HG03025 (cell line): Measurements from ENCODE around the gene WFIKKN2.
"Not testable (repeated sequence)": the region's sequence is repeated elsewhere in the genome, so short reads cannot be mapped to it uniquely, and the experiment has no call there.

Source experiments
- ATAC-seq: cut with Tn5 transposase; IDR thresholded peaks from one replicate; pipeline ENCODE4 v1.9.1; 2021; ENCODE audit warnings: mild to moderate bottlenecking, moderate library complexity; ENCODE audit not compliant: unreplicated experiment, low FRiP score

The WFIKKN2 gene

DNA sequence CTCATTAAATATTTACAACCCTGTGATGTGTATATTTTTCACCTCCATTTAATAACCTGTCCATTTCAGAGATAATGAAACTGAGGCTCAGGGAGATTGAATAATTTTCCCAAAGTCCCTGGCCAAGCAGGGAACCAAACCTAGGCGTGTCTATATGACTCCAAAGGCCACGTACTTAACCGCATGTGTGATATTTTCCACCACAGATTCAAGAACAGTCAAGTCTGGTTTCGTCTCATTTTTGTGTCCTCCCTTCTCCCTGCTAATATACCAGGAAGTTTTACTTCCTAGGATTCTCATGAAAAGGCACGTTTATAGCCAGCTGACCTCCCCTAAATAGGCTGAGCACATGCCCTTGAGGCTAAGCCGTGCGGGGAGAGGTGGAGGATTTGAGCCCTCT is 15.3 kb downstream of the WFIKKN2 start:
- no peak for ATAC-seq

DNA sequence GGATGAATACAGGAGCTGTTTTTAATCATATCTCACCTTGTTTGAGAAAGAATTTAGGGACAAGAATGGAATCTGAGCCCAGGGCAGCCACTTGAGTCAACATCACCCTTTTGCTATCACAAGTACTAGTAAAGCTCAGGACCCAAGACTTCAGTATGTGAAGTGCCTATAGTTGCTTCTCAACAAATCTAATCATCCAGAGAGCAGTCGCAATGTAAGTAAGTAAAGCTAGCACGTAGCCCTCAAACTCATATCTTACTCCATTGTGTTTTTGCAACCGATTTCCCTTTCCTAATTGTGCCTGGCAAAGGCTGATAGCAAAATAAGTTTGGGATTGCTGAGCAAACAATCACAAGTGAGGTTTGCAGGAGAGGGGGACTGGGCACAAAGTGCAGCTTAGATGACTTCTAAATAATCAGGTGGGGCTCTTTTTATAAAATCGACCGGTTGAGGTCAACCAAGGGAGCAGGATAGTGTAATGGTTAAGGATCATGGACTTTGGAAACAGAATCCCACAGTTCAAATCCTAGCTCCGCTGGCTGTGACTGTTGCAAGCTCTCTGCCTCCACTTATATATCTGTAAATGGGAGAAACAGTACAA is 17.7 kb downstream of the WFIKKN2 start:
- no peak for ATAC-seq

DNA sequence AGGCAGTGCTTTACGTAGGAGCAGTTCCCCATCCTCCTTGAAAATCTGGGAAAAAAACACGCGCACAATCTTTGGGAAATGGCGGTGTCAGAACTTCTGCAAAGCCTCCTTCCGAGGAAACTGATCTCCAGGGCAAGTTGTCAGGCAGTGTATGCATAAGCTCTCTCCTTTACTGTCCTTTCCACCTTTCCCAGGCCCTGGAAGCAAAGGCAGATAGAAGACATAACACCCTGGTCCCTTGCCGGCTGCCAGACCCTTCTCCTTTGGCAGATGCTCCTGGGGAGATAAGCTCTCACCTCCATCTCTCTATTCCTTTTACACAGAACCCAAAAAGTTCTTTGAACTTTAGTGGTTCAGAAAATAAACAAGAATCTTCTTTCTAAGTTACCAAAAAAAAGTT is 18.4 kb downstream of the WFIKKN2 start:
- ATAC-seq, result no peak

DNA sequence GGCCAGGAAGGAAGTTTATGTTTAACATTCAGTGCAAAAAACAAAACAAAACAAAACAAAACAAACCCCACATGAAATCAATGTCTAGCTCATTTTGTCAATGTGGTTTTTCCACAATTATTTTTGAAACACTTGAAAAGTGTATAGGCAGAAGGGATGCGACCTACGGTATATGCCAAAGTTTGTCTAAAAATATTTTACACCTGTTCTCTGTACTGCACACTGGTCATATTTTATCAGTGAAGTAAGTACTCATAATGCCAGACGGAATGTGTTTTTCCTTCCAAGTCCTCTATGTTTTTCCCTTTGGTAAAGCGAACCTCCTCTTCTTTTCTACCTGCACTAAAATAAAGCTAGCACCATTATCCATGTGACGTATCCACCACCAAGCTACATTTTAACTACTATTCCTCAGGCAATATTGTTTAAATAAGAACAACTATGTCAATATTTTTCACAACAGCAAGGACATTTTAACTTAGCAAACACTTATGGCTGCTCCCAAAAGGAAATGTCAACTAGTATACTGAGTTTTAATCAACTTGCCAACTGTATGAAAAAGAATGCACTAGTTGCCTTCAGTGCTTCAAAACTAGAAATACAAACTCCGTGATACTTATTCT is 20.4 kb downstream of the WFIKKN2 start:
- ATAC-seq, result no peak

DNA sequence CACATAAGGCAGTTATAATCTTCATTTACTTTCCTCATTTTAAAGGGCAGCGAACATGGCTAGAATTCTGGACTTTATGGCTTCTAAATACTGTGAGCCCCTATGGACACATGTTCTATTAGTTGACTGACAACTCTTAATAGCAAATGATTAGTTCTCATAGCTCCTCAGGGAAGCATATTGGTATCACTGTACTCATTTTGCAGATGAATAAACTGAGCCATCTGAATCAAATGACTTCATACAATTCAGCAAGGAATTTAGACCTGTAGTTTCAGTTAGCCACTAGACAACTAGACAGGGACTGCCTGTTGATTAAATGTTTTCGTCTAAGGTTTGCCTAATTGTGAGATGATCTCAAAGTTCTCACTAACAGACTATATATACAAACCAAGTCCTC is 21.0 kb downstream of the WFIKKN2 start:
- ATAC-seq, result no peak

DNA sequence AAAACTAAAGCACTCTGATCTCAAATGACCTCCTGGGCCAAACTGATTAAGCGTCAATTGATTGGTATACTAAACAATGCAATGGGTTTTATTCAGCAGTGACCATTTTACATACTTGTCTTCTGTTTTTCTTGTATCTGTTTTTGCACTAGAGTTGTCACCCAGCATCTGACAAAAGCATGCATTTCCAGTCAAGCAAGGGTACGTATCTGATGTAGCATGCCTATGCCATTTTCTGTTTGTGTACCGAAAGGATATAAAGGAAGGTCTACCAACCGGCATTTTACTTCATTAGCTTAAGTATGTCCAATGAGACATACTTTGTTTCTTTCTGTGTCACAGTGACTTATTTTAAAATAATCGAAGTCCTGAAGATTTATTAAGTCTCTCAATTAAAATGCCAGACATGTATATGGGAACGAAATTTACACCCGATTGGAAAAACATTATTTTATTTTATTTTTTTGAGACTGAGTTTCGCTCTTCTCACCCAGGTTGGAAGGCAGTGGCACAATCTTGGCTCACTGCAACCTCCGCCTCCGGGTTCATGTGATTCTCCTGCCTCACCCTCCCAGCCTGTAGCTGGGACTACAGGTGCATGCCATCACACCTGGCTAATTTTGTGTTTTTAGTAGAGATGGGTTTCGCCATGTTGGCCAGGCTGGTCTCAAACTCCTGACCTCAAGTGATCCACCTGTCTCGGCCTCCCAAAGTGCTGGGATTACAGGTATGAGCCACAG is 23.3 kb downstream of the WFIKKN2 start:
- ATAC-seq, result no peak

DNA sequence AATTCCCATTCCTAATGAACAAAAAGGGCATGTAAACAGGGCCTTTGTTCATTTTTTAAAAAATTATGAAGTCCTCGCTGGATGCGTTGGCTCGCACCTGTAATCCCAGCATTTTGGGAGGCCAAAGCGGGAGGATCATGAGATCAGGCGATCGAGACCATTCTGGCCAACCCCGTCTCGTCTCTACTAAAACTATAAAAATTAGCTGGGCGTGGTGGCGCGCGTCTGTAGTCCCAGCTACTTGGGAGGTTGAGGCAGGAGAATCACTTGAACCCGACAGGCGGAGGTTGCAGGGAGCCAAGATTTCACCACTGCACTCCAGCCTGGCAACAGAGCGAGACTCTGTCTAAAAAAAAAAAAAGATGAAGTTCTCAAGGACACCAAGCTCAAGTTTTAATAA is 24.3 kb downstream of the WFIKKN2 start:
- not testable (repeated sequence) for ATAC-seq

DNA sequence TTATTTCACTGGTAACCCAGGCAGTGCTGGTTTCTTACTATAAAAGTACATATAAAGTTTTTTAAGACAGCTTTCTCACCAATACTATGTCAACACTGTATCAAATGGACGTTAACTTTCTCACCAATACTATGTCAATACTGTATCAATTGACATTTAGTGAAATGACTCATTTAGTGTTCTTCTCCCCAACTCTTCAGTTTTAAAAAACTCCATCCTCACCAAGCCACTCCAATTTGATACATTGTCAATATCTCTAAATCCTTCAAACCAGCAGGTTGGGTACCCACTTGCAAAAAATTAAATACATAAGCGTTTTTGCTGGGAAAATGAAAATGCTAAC is 25.9 kb downstream of the WFIKKN2 start:
- ATAC-seq, result no peak

DNA sequence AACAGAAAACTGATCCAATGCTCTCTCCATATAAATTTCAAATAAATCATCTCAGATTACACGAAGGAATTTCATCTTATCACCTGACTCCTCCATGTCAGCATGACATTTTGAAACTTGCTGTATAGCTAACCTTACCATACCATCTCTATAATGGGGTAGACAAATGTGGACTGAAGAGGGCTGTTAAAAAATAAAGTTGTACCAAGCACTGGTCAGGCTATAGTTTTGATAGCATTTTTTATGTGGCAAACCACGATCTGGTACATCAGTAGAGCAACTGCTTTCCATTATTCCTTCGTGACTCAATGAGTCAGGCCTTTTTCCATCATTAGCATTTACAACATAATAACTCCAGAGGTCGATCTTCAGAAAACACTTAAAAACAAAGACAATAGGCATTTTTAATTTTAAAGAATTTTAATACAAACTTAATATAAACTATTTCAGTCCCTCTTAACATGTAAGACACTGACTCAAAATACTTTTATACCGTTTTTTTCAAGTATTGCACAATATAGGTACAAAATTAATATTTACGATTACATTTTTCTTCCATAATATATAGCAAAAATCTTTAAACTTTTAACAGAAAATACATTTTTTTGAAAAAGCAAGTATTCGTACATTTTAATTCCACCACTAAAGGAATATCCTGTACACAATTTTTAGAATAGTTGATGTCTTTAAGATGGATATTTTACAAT is 26.6 kb downstream of the WFIKKN2 start:
- ATAC-seq, result no peak

DNA sequence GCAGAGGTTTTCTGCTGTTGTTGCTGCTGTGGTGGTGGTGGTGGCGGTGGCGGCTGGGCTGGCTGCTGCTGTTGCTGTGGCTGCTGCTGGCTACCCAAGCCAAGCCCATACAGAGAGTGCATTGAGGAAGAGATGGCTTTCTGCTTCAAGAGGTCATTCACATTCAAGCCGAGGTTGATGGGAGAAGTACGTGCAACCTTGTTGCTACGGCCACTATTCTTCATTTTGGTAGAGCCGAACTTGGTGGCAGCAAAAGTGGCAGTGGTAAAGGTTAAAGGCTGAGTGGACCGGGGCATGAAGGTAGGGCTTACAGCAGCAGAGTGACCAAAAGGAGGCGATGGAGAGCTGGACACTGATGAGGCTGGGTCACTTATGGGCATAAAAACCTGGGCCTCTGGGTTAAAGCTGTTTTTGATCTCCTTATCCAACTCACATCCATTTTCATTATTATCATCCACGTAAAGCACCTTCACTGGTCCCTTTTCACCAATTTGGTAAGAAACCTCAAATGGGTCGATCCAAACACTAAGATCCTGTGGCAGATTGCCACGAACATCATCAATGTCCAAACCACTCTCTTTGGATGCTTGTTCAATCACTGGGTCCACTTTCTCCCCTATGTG is 27.9 kb downstream of the WFIKKN2 start:
- ATAC-seq, result no peak

DNA sequence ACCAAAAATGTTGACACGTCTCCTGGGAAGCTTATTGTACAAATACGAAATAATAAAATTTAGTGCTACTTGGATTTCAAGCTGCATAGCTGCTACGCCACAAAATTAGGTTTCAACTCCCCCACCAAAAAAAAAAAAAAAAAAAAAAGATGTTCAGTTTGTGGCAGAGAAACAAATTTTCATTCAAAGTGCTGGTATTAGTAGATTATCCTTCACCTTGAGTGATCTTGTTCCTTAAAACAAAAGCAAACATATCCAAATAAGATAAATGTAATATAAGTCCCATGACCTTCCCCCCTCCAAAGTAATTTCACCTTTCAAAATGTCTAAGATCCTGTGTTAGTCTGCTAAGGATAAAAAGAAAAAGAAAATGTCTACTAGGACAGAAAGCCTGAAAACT is 28.5 kb downstream of the WFIKKN2 start:
- no peak for ATAC-seq

DNA sequence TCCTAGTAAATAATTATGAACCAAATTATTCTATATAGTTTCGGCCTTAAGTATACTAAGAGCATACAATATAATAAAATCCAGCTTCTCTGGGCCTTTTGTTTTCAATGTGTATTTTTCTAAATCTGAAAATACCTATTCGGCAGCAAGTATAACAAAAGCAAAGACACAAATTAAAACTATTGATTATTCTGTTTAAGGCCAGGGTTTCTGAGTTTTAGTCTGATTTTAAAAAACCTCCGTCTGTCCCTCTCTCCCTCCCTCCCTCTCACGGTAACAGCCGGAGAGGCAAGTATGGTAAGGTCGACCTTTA is 29.3 kb downstream of the WFIKKN2 start:
- no peak for ATAC-seq

DNA sequence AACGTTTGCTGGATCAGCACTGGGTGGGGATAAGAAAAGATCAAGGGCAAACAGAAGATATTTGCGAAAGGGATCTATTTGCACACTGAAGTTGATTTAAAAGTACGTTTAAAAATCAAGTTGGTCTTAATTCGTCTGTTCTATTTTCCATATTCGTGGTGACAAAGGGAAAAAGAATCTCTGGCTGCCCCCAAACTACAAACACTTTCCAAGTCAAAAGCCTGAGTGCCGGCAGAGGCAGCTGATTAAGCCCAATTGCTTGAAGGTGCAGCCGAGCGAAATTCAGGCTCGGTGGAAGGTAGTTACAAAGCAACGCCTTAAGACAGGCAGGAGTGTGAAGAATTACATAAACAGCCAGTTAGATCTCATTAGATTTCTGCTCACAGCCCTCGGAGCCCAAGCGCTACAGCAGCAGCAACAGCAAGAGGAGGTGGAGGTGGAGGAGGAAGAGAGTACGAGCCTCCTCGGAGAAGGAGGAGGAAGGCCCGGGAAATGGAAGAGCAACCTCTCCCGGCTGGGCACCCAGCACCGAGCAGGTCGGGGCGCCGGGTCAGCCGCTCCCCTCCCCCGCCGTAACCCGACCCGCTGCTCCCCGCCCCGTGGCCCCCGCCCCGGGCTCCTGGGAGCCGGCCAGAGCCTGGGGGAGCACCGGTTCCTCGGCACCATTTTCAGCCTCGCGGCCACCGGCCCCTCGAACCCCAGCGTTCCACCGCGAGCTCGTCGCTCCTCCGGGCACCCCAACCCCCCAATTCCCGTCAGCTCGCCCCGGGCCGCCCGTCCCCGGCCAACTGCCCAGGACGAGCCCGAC is 29.9 kb downstream of the WFIKKN2 start:
- peak; percentile 27 for ATAC-seq

DNA sequence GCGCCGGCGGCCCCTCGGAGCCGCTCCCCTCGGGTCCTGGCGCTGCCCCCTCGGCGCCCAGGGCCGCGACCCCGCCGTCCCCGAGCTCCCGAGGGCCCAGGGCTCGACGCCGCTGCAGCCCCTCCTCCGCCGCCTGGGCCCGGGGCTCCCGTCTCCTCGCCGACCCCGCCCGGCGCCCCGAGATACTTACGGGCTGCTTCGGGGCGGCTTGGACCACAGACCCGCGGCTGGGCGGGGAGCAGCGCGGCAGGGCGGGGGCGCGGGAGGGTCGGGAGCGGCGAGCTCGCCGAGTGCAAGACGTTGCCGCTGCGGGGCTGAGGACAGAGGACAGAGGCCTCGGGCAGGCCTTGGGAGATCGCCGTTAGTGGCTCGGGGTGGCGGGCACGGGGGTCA is 30.5 kb downstream of the WFIKKN2 start:
- ATAC-seq, result no peak

DNA sequence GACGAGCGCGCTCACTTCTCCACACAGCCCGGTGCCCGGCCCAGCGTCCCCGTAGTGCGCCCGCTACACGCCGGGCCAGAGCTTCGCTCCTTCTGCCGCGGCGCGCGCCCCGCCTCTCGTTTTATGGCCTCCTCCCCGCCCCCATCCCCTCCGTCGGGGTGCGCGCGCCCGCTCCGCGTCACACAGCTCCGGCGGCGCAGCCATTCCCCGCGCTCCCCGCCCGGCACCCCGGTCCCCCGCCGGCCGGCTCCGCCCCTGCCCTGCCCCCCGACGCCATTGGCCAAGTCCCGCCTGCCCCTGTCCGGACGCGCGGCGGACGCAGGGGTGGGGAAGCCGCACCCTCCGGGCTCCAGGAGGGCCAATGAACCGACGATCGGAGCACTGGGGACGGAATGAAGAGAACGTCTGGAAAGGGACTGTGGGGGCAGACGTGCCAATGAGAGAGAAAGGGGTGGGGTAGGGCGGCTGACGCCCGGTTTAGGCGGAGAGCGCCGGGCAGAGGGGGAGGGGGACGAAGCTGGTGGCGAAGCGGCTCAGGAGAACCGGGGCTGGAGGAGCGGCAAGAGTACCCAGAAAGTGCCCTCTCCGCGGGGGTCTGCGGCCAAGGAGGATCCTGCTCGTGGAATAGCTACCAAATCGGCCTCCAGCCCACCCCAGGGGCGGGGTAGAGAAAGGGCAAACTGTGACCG is 31.0 kb downstream of the WFIKKN2 start, which contains the start of gene TOB1:
TOB1 (minus strand) TSS at position 94 of the 689 bp plus-strand sequence. CDS start 2,337 bp downstream, outside the sequence.
- peak; percentile 59 for ATAC-seq

DNA sequence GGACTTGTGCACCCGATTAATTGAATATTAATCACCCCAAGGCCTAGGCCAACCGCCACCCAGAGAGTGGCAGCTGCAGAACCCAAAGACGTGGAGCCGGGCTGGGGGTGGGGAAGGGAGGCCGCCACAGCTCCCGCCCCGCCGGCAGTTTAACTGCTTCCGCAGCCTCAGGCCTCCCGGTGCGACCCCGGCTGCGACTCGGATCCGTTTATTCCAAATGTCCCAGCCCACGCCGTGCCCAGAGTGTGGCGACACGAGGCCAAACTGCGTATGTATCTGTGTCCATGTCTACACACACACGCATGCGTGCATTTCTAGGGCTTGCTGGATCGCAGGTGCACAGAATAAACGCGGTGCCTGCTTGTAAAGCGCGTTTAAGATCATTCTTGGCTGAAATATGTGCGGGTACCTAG is 31.6 kb downstream of the WFIKKN2 start:
- ATAC-seq, result peak; percentile 4

DNA sequence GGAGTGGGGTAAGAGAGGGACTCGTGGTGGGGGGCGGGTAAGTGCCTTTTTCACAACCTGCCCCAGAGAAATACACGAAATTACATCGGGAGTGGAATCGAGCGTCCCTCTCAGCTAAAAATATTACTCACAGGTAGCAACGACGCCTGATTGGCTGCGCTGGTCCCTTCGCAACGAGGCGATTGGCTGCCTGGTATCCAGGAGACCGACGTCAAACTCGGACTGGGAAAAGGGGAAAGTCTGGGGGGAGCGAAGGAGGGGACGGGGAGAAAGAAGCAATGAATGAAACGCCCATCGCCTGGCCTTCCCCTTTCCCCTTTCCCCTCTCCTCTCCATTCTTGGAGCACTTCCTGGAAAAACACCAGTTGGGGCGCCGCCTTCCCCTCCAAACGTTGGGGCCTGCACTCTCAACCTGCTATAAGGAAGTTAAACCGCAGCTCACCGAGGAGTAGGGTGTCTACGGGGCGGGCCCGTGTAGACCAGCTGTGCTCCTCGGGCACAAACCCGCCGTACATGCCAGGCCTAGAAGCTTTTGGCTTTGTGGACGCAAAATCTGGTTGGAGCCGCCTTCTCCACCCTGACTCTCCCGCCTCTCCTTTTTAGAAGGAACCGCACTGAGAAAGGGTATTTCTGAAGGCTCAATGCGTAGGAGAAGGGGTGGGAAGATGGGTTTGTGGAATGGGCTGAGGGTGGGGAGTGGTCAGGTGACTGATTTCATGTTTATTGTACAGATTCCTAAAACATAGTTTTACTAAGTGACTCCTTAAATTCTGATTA is 32.2 kb downstream of the WFIKKN2 start:
- ATAC-seq, result peak; percentile 32

DNA sequence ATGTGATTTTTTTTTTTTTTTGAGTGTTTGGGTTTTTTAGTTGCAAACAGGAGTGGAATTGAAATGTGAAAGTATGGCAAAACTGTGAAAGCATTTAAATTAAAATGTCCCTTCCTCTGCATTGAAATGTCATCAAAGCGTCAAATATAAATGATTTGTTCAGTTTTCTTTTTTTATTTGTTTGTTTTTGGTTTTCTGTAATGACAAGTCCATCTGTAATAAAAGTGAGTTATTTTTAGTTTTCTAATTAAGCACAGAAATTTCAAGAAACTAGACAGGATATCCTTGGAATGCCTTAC is 32.7 kb downstream of the WFIKKN2 start:
- no peak for ATAC-seq

DNA sequence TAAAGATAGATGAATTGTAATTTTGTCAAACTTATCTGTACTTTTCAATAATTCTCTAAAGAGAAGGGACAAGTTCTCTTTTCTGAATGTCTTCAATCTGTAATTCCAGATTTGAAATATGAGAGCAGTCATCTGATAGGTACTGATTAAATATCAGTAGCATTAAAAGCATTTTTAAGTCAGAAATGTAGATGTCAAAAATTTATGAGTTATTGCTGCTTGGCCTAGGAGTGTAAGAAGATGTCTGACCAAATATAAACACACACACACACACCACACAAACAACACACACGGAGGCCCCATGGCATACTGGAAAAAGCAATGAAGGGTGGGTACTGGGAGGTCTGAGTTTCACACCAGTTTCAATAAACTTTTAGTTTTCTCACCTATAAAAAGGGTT is 33.2 kb downstream of the WFIKKN2 start:
- ATAC-seq, result no peak
